Heart left ventricle (tissue), 13 donors: ENCODE data around the gene CYTH1.

Source experiments
- POLR2A ChIP-seq, 2 donors: fragments of 450-650 bp; IDR thresholded peaks; one replicate each; pipeline ENCODE4 v1.6.1; 2017; ENCODE audit warnings: antibody characterized with exemption in 2 of 2, mild to moderate bottlenecking in 2 of 2, moderate library complexity in 2 of 2
- TF ChIP-seq, protein P1 (sequence below), 12 donors: fragments of 200-600 bp; sonication (generic) in 4 of 12; IDR thresholded peaks; one replicate each; pipeline versions ENCODE4 v1.5.0 to v1.8.0; 2018 to 2022; ENCODE audit warnings: antibody characterized with exemption in 12 of 12, mild to moderate bottlenecking in 5 of 12
- donor health status: ischemic (EF 13 %, LVEDD 7.1; RV severe dilation, severe dysfunction).
- donor health status: DM: no; HTN: yes; CAD: no.
- donor health status: DM: no; HTN: no; CAD: no.
- donor health status: ischemic (EF 25% LVEDD 6.9; RV normal size, moderate dysfunction).
- donor health status: ischemic (EF 25% LVEDD 5.7; RV mildly dilated, moderate dysfunction).
- donor health status: ischemic (EF 35%, LVEDD 5.7; RV mildly dilated, moderate dysfunction).
- donor health status: nonischemic (EF 11% LVEDD 7.7; RV severe dilation, severe dysfunction).
- donor health status: DM: yes; HTN: yes; CAD: no.
- donor health status: PGD.
- donor health status: ischemic (EF 29% LVEDD 5.4; RV normal size, mild dysfunction).
- donor health status: nonischemic (EF 23%, LVEDD 6.1; RV moderate dilation, normal function).

- TF ChIP-seq, protein P1, sequence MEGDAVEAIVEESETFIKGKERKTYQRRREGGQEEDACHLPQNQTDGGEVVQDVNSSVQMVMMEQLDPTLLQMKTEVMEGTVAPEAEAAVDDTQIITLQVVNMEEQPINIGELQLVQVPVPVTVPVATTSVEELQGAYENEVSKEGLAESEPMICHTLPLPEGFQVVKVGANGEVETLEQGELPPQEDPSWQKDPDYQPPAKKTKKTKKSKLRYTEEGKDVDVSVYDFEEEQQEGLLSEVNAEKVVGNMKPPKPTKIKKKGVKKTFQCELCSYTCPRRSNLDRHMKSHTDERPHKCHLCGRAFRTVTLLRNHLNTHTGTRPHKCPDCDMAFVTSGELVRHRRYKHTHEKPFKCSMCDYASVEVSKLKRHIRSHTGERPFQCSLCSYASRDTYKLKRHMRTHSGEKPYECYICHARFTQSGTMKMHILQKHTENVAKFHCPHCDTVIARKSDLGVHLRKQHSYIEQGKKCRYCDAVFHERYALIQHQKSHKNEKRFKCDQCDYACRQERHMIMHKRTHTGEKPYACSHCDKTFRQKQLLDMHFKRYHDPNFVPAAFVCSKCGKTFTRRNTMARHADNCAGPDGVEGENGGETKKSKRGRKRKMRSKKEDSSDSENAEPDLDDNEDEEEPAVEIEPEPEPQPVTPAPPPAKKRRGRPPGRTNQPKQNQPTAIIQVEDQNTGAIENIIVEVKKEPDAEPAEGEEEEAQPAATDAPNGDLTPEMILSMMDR (IDR thresholded peaks at IDR 0.05) = no peak
- TF ChIP-seq POLR2A (IDR thresholded peaks at IDR 0.05) = no peak
These were observed 7.1 kb upstream of the CYTH1 start for GRCh38 chr17:78789149-78789662.
